OCI-LY1 (cell line): ENCODE measurements around the gene ORAI3.
"Not testable (repeated sequence)": the region's sequence is repeated elsewhere in the genome, so short reads cannot be mapped to it uniquely, and the experiment has no call there.

Experiments
- H2AFZ ChIP-seq: fragments of 200-600 bp; sonication (generic), shearing (Covaris generic); 2 replicates; pipeline ENCODE4 v1.6.0; 2014; ENCODE audit warnings: antibody characterized with exemption, mild to moderate bottlenecking, low read length
- H3F3A ChIP-seq: fragments of 200-600 bp; sonication (generic), shearing (Covaris generic); 2 replicates; pipeline ENCODE4 v1.6.0; 2014; ENCODE audit warnings: mild to moderate bottlenecking, antibody characterized with exemption, low read length, moderate library complexity; ENCODE audit not compliant: insufficient read depth
- H3K27ac ChIP-seq: fragments of 200-600 bp; sonication (generic); 2 replicates; pipeline ENCODE4 v1.5.1; 2014; ENCODE audit warnings: low read length, mixed run types, mild to moderate bottlenecking, low read depth; ENCODE audit not compliant: poor library complexity, severe bottlenecking
- H3K27me3 ChIP-seq: fragments of 200-600 bp; sonication (generic); 2 replicates; pipeline ENCODE4 v1.6.0; 2014; ENCODE audit warnings: antibody characterized with exemption, mild to moderate bottlenecking, low read length, moderate library complexity; ENCODE audit not compliant: insufficient read depth
- H3K36me3 ChIP-seq: fragments of 200-600 bp; sonication (generic); 2 replicates; pipeline ENCODE4 v1.6.1; 2014; ENCODE audit warnings: mild to moderate bottlenecking, antibody characterized with exemption, low read length, moderate library complexity, mixed read lengths; ENCODE audit not compliant: insufficient read depth
- H3K4me1 ChIP-seq: fragments of 200-600 bp; sonication (generic); 2 replicates; pipeline ENCODE4 v1.5.1; 2014; ENCODE audit warnings: mild to moderate bottlenecking, low read length, moderate library complexity; ENCODE audit not compliant: insufficient read depth, severe bottlenecking
- H3K4me2 ChIP-seq: fragments of 200-600 bp; sonication (generic), shearing (Covaris generic); 2 replicates; pipeline ENCODE4 v1.6.1; 2014; ENCODE audit warnings: low read length
- H3K4me3 ChIP-seq: fragments of 200-600 bp; sonication (generic); 2 replicates; pipeline ENCODE4 v1.5.1; 2014; ENCODE audit warnings: low read length, low read depth, mild to moderate bottlenecking, mixed read lengths; ENCODE audit not compliant: poor library complexity, severe bottlenecking
- H3K79me2 ChIP-seq: fragments of 200-600 bp; shearing (Covaris generic); 2 replicates; pipeline ENCODE4 v1.6.1; 2016; ENCODE audit warnings: mixed run types, low read length, mixed read lengths; ENCODE audit not compliant: insufficient read depth
- H3K9ac ChIP-seq: fragments of 200-600 bp; sonication (generic), shearing (Covaris generic); 2 replicates; pipeline ENCODE4 v1.6.1; 2014; ENCODE audit warnings: mild to moderate bottlenecking, low read length, mixed read lengths
- H3K9me2 ChIP-seq: fragments of 200-600 bp; sonication (generic), shearing (Covaris generic); 2 replicates; pipeline ENCODE4 v1.6.1; 2014; ENCODE audit warnings: low read depth, mild to moderate bottlenecking, low read length, mixed read lengths
- H3K9me3 ChIP-seq: fragments of 200-600 bp; shearing (Covaris generic); 2 replicates; pipeline ENCODE4 v1.6.1; 2014; ENCODE audit warnings: low read length, mixed read lengths
- H4K20me1 ChIP-seq: fragments of 200-600 bp; sonication (generic), shearing (Covaris generic); 2 replicates; pipeline ENCODE4 v1.6.0; 2016; ENCODE audit warnings: mild to moderate bottlenecking, low read length; ENCODE audit not compliant: insufficient read depth
- EZH2 ChIP-seq: fragments of 200-600 bp; sonication (generic), shearing (Covaris generic); IDR thresholded peaks from 2 replicates; pipeline ENCODE4 v1.8.0; 2017; ENCODE audit warnings: borderline replicate concordance, mixed run types, mild to moderate bottlenecking, antibody characterized with exemption, low read length, moderate library complexity, mixed read lengths
- TF ChIP-seq, protein P1 (sequence below): fragments of 200-600 bp; sonication (generic), shearing (Covaris generic); IDR thresholded peaks from 2 replicates; pipeline ENCODE4 v1.5.1; 2017; ENCODE audit warnings: mild to moderate bottlenecking, antibody characterized with exemption, low read length, moderate library complexity, mixed read lengths

Gene ORAI3

GRCh38 chr16:30937692-30938091 is 11.2 kb upstream of the ORAI3 start:
- H3K27ac ChIP-seq: peak overlapping the region; percentile 33
- H3K4me3 ChIP-seq: no peak overlapping the region
- no peaks in the 10 kb centered on the region for H3K9me3 ChIP-seq
- H4K20me1 ChIP-seq: no peaks in the 10 kb centered on the region
- no peak overlapping the region for H3K4me2 ChIP-seq
- no peaks in the 10 kb centered on the region for H3K9me2 ChIP-seq
- H3K36me3 ChIP-seq: peaks cover 14% of the 10 kb centered on the region; the same call in 1 of the 2 replicates
- H3K27me3 ChIP-seq: no peaks in the 10 kb centered on the region
- H3K9ac ChIP-seq: no peak overlapping the region
- no peak for TF ChIP-seq EZH2
- TF ChIP-seq, protein P1, sequence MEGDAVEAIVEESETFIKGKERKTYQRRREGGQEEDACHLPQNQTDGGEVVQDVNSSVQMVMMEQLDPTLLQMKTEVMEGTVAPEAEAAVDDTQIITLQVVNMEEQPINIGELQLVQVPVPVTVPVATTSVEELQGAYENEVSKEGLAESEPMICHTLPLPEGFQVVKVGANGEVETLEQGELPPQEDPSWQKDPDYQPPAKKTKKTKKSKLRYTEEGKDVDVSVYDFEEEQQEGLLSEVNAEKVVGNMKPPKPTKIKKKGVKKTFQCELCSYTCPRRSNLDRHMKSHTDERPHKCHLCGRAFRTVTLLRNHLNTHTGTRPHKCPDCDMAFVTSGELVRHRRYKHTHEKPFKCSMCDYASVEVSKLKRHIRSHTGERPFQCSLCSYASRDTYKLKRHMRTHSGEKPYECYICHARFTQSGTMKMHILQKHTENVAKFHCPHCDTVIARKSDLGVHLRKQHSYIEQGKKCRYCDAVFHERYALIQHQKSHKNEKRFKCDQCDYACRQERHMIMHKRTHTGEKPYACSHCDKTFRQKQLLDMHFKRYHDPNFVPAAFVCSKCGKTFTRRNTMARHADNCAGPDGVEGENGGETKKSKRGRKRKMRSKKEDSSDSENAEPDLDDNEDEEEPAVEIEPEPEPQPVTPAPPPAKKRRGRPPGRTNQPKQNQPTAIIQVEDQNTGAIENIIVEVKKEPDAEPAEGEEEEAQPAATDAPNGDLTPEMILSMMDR: no peak
- no peak overlapping the region for H2AFZ ChIP-seq
- H3F3A ChIP-seq: no peaks in the 10 kb centered on the region
- no peaks in the 10 kb centered on the region for H3K79me2 ChIP-seq
- H3K4me1 ChIP-seq: peaks cover 23% of the 10 kb centered on the region

- H3K79me2 ChIP-seq, H3K4me3 ChIP-seq, H3K27me3 ChIP-seq, H3K9me3 ChIP-seq, H4K20me1 ChIP-seq, H3K4me2 ChIP-seq, H2AFZ ChIP-seq, H3F3A ChIP-seq, H3K9me2 ChIP-seq, H3K9ac ChIP-seq, H3K27ac ChIP-seq: not testable (repeated sequence)
- H3K36me3 ChIP-seq: peaks cover 26% of the 10 kb centered on the region; the same call in 1 of the 2 replicates
- peaks cover 23% of the 10 kb centered on the region for H3K4me1 ChIP-seq
Observed at GRCh38 chr16:30939571-30939970, 9.3 kb upstream of the ORAI3 start.

- H3K9me2 ChIP-seq: no peaks in the 10 kb centered on the region
- H2AFZ ChIP-seq: no peak overlapping the region
- no peaks in the 10 kb centered on the region for H3K27me3 ChIP-seq
- no peak overlapping the region; the same call in 1 of the 2 replicates for H3K9ac ChIP-seq
- H3K4me3 ChIP-seq: peak overlapping the region; percentile 18
- TF ChIP-seq, protein P1: peak; percentile 93
- no peak for TF ChIP-seq EZH2
- H3K79me2 ChIP-seq: no peaks in the 10 kb centered on the region
- H4K20me1 ChIP-seq: no peaks in the 10 kb centered on the region
- H3K9me3 ChIP-seq: no peaks in the 10 kb centered on the region
- peaks cover 29% of the 10 kb centered on the region; the same call in 1 of the 2 replicates for H3K36me3 ChIP-seq
- H3F3A ChIP-seq: no peaks in the 10 kb centered on the region
- peaks cover 23% of the 10 kb centered on the region for H3K4me1 ChIP-seq
- peak overlapping the region; percentile 44 for H3K4me2 ChIP-seq
- H3K27ac ChIP-seq: no peak overlapping the region
Observed at GRCh38 chr16:30941600-30942425, 7.1 kb upstream of the ORAI3 start.

DNA sequence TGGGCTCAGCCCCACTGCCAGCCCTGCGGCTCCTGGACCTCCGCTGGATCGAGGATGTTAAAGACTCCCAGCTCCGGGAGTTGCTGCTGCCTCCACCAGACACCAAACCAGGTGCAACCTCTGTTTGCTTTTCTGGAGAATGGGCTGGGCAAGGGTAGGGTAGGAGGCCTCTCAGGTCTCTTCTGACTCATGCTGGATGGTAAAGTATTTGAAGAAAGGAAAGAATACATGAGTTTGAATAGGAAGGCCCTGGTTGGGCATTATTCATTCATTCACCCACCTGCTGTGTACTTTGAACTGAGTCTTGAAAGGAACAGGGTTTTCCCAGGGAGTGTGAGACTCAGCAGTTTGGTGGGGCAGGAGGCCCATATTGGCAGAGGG is 6.5 kb upstream of the ORAI3 start:
- H3K27me3 ChIP-seq: no peaks in the 10 kb centered on the region
- peaks cover 22% of the 10 kb centered on the region for H3K4me1 ChIP-seq
- H3K27ac ChIP-seq: no peak overlapping the region
- no peak overlapping the region; the same call in 1 of the 2 replicates for H3K9ac ChIP-seq
- no peak overlapping the region for H2AFZ ChIP-seq
- no peaks in the 10 kb centered on the region for H3K9me2 ChIP-seq
- peaks cover 25% of the 10 kb centered on the region; the same call in 1 of the 2 replicates for H3K36me3 ChIP-seq
- peak overlapping the region; percentile 44 for H3K4me2 ChIP-seq
- no peak for TF ChIP-seq EZH2
- TF ChIP-seq, protein P1: no peak
- H3K9me3 ChIP-seq: no peaks in the 10 kb centered on the region
- H3K4me3 ChIP-seq: no peak overlapping the region
- no peaks in the 10 kb centered on the region for H4K20me1 ChIP-seq
- H3F3A ChIP-seq: no peaks in the 10 kb centered on the region
- H3K79me2 ChIP-seq: no peaks in the 10 kb centered on the region
